ENCODE results near the gene TMEM179.

The TMEM179 gene

DNA sequence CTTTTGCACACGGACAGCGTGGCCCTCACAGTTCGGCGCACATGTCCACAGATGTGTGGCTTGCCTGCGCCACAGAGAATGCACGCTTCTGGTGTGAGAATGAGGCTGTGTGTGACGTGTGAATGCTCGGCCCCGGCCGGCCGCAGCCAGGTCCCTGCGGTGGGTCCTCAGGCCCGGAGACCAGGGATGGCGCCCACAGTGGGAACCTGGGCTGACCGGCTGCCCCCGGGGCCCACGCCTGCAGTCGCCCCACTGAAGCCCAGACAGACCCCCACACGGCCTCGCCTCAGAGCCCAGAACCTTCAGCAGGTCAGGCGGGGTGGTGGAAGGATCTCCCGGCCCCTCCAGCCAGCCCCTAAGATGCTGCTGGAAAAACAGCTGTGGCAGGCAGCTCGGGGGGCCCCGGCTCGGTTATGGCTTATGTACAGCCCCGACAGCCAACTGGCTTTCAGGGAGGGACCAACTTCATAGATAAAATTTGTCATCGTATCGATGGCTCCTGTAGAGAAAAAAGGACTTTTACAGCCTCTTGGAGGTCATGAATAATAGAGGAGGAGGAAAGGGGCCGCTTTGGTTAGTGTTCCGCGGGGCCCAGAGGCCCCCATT is 29.5 kb downstream of the TMEM179 start:
- Histone ChIP-seq H3K4me1 (ENCODE audit: insufficient read depth, low read length) (peaks cover 2% of the 10 kb centered on the region), H3K9me3 (ENCODE audit: low read length) (no peaks in the 10 kb centered on the region), H2AFZ (ENCODE audit: low read depth, low read length) (no peak overlapping the region), H3K27me3 (ENCODE audit: insufficient read depth, low read length) (peaks cover 36% of the 10 kb centered on the region), H3K36me3 (ENCODE audit: insufficient read depth, low read length) (no peaks in the 10 kb centered on the region), H3K4me3 (ENCODE audit: low read length) (no peak overlapping the region)

GRCh38 chr14:104574536-104574935 is 30.0 kb downstream of the TMEM179 start:
- Histone ChIP-seq H3K36me3 (ENCODE audit: insufficient read depth, low read length) (no peaks in the 10 kb centered on the region), H3K4me3 (ENCODE audit: low read length) (no peak overlapping the region), H3K27me3 (ENCODE audit: insufficient read depth, low read length) (peaks cover 35% of the 10 kb centered on the region), H2AFZ (ENCODE audit: low read depth, low read length) (no peak overlapping the region), H3K9me3 (ENCODE audit: low read length) (no peaks in the 10 kb centered on the region), H3K4me1 (ENCODE audit: insufficient read depth, low read length) (peaks cover 2% of the 10 kb centered on the region)

- peaks cover 34% of the 10 kb centered on the region for H3K27me3 ChIP-seq (ENCODE audit: insufficient read depth, low read length)
These were observed 30.6 kb downstream of the TMEM179 start for GRCh38 chr14:104573930-104574329.

DNA sequence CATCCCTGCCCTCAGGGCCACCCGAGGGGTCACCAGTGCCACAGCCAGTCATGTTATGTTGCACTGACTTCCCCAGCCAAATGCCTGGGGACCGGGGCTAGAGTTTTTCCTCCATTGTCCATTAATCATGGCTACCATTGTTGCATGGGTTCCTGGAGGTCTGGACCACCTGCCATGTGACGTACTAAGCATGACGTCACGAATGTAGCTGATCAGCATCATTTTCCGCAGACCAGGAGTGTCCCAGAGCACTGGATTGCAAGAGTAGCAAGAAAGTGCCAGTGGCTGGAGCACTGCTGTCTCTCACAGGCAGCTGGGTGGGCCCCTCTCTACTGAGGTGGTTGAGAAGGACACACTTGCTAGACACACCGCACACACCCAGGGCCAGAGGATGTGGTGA is 31.9 kb downstream of the TMEM179 start:
- Histone ChIP-seq H2AFZ (ENCODE audit: low read depth, low read length) (no peak overlapping the region), H3K4me1 (ENCODE audit: insufficient read depth, low read length) (peaks cover 2% of the 10 kb centered on the region), H3K36me3 (ENCODE audit: insufficient read depth, low read length) (no peaks in the 10 kb centered on the region), H3K9me3 (ENCODE audit: low read length) (no peaks in the 10 kb centered on the region), H3K4me3 (ENCODE audit: low read length) (no peak overlapping the region), H3K27me3 (ENCODE audit: insufficient read depth, low read length) (peaks cover 32% of the 10 kb centered on the region)

More at GRCh38 chr14:104573930-104574329, 30.6 kb downstream of the TMEM179 start:
- no peak overlapping the region for H3K4me3 ChIP-seq (ENCODE audit: low read length)
- H3K4me1 ChIP-seq (ENCODE audit: insufficient read depth, low read length) = peaks cover 2% of the 10 kb centered on the region
- H3K36me3 ChIP-seq (ENCODE audit: insufficient read depth, low read length) = no peaks in the 10 kb centered on the region
- H2AFZ ChIP-seq (ENCODE audit: low read depth, low read length) = no peak overlapping the region
- H3K9me3 ChIP-seq (ENCODE audit: low read length) = no peaks in the 10 kb centered on the region

DNA sequence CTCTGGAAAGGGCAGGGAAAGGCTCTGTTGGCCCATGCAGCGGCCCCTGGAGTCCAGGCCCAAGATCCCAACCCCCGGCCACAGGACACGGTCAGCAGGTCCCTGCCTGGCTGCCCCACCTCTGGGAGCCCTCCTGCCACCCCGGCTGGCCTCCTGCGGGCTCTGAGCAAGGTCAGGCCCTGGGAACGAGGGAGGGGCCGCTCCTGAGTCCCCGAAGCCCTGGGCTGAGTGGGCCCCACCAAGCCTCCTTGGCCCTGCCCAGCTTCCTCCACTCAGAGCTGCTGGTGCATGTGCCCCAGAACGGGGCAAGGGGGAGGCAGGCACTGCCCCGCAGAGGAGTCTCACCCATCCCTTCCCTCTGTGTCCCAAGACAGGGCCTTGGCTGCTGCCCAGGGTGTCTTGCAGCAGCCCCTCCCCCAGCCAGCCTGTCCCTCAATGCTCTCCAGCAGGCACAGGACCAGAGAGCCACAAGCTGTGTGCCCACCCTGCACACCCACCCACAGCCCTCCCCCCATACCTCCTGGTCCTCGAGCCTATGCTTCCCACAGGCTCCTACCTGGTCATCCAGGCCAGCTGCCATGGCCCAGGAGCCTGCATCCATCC is 32.4 kb downstream of the TMEM179 start:
- H3K36me3 ChIP-seq (ENCODE audit: insufficient read depth, low read length) = no peaks in the 10 kb centered on the region
- no peak overlapping the region for H3K4me3 ChIP-seq (ENCODE audit: low read length)
- no peaks in the 10 kb centered on the region for H3K9me3 ChIP-seq (ENCODE audit: low read length)
- H3K27me3 ChIP-seq (ENCODE audit: insufficient read depth, low read length) = peaks cover 35% of the 10 kb centered on the region
- H3K4me1 ChIP-seq (ENCODE audit: insufficient read depth, low read length) = peaks cover 2% of the 10 kb centered on the region
- H2AFZ ChIP-seq (ENCODE audit: low read depth, low read length) = no peak overlapping the region

GRCh38 chr14:104571246-104571645 is 33.3 kb downstream of the TMEM179 start:
- H3K4me3 ChIP-seq (ENCODE audit: low read length) = no peak overlapping the region
- H2AFZ ChIP-seq (ENCODE audit: low read depth, low read length) = no peak overlapping the region
- peaks cover 44% of the 10 kb centered on the region for H3K27me3 ChIP-seq (ENCODE audit: insufficient read depth, low read length)
- no peaks in the 10 kb centered on the region for H3K36me3 ChIP-seq (ENCODE audit: insufficient read depth, low read length)
- H3K4me1 ChIP-seq (ENCODE audit: insufficient read depth, low read length) = peaks cover 2% of the 10 kb centered on the region
- H3K9me3 ChIP-seq (ENCODE audit: low read length) = no peaks in the 10 kb centered on the region

DNA sequence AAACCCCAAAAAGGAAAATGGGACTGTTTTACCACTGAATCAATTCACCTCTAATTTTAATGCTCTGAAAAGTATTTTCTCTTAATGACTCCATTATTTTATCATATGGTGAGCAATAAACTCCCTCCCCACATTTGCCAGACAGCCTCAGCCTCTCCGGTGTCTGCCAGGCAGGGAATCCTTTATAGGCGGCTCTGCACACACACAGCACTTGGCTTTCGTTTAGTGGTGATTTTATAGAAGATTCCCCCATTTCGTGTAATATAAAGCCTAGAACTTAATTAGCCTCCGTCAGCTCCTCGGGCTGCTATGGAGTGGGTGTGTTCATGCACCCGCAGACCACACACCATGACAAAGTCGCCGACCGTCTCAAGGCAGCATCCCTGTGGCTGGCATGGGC is 35.1 kb downstream of the TMEM179 start:
- Histone ChIP-seq H3K27me3 (ENCODE audit: insufficient read depth, low read length) (peaks cover 58% of the 10 kb centered on the region), H3K4me1 (ENCODE audit: insufficient read depth, low read length) (no peaks in the 10 kb centered on the region), H3K9me3 (ENCODE audit: low read length) (no peaks in the 10 kb centered on the region), H3K4me3 (ENCODE audit: low read length) (no peak overlapping the region), H3K36me3 (ENCODE audit: insufficient read depth, low read length) (no peaks in the 10 kb centered on the region), H2AFZ (ENCODE audit: low read depth, low read length) (no peak overlapping the region)

- Histone ChIP-seq H3K4me3 (ENCODE audit: low read length) (no peak overlapping the region), H3K27me3 (ENCODE audit: insufficient read depth, low read length) (peaks cover 54% of the 10 kb centered on the region), H3K36me3 (ENCODE audit: insufficient read depth, low read length) (no peaks in the 10 kb centered on the region), H3K9me3 (ENCODE audit: low read length) (no peaks in the 10 kb centered on the region), H2AFZ (ENCODE audit: low read depth, low read length) (no peak overlapping the region), H3K4me1 (ENCODE audit: insufficient read depth, low read length) (no peaks in the 10 kb centered on the region)
These were observed 36.0 kb downstream of the TMEM179 start for GRCh38 chr14:104568620-104569019.

DNA sequence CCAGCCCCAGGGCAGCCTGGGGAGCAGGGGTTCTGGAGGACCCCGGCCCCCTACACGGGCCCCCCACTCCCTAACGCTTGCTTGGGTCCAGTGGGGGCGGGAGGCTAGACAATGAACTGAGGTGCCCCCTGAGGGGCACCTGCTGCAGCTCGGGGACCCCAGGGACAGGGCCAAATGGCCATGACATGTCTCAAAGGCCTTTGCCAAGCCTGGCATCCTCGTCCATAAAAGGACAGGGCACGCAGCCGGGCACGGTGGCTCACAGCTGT is 36.7 kb downstream of the TMEM179 start:
- Histone ChIP-seq H3K36me3 (ENCODE audit: insufficient read depth, low read length) (no peaks in the 10 kb centered on the region), H3K9me3 (ENCODE audit: low read length) (no peaks in the 10 kb centered on the region), H3K4me3 (ENCODE audit: low read length) (no peak overlapping the region), H2AFZ (ENCODE audit: low read depth, low read length) (no peak overlapping the region), H3K4me1 (ENCODE audit: insufficient read depth, low read length) (no peaks in the 10 kb centered on the region), H3K27me3 (ENCODE audit: insufficient read depth, low read length) (peaks cover 54% of the 10 kb centered on the region)

DNA sequence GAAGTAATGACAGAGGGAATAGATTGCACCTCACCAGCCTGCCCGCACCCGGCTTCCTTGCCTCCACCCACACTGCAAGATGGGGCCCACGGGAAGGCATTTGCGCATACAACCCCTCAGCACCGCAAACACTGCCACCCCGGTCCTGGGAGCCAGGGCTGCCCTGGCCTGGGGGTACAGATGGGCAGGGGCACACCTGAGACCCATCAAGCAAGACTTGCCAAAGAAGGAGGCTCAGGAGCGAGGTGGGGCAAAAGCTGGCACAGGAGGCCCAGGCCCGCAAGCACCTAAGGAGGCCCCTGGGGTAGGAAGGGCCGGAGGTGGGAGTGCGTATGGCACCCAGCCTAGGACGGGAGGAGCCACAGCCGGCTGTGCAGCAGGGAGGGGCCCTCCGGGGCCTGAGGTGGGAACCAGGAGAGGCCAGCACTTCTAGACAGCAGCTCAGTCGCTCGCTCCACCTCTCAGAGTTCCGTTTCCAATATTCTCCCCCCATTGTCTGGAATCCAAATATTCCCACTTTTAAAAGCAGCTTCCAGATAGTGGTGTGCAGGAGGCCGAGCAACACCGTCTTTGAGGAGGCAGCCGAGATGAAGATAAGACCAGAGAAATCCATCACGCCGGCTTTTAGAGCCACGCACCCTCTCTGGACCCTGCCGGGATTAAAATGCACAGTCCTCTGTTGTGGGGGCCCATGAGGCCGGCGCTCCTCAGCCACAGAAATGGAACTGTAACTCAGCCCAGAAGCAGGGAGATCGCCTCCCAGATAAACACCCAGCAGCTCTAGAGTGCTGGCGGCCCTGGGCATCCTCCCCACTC is 37.2 kb downstream of the TMEM179 start:
- H3K9me3 ChIP-seq (ENCODE audit: low read length) = no peaks in the 10 kb centered on the region
- no peak overlapping the region for H3K4me3 ChIP-seq (ENCODE audit: low read length)
- no peaks in the 10 kb centered on the region for H3K36me3 ChIP-seq (ENCODE audit: insufficient read depth, low read length)
- H2AFZ ChIP-seq (ENCODE audit: low read depth, low read length) = no peak overlapping the region
- no peaks in the 10 kb centered on the region for H3K4me1 ChIP-seq (ENCODE audit: insufficient read depth, low read length)
- H3K27me3 ChIP-seq (ENCODE audit: insufficient read depth, low read length) = peaks cover 58% of the 10 kb centered on the region

DNA sequence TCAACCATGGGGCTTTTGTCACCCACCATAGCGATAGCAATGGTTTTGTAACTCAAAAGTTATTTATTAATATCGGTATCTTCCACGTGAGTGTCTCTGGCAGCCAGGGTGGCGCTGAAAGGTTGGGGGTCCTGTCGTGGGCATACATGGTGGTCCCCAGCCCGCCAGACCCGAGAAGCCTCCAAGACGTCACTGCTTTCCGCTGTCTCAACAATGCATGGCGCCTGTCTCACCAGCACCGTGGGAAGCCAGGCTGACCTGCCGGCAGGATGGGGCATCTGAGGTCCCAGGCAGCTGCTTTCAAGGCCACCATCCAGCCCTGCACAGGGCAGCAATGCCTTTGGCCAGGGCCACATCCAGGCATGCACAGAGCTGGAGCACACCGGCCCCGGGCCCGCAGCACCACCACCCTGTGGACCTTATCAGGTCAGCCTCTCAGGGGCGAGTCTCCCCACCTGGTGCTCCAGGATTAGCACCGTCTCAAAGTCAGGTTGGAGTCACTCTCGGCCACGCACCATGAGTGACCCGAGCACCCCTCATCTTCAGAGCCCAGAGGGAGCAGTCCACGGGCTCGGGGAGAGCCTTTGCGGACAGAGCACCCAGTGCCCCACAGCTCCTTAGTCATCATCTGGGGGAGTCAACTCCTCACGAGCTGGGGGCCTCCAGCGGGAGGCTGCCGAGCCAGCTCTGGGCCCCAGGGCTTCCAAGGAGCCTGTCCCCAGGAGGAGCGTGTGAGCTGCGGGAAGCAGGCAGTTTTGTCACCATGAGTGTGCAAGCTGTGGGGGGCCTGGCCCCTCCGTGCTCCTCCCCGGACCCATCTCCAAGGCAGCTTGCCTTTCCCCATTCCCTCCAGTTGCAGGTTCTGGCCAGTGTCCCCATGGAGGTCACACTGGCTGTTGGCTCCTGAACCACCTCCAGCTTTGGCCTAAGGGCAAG is 39.6 kb downstream of the TMEM179 start:
- H3K9me3 ChIP-seq (ENCODE audit: low read length) = no peaks in the 10 kb centered on the region
- no peaks in the 10 kb centered on the region for H3K4me1 ChIP-seq (ENCODE audit: insufficient read depth, low read length)
- no peak overlapping the region for H2AFZ ChIP-seq (ENCODE audit: low read depth, low read length)
- H3K36me3 ChIP-seq (ENCODE audit: insufficient read depth, low read length) = no peaks in the 10 kb centered on the region
- H3K27me3 ChIP-seq (ENCODE audit: insufficient read depth, low read length) = peaks cover 65% of the 10 kb centered on the region
- H3K4me3 ChIP-seq (ENCODE audit: low read length) = no peak overlapping the region

- H3K36me3 ChIP-seq (ENCODE audit: insufficient read depth, low read length) = no peaks in the 10 kb centered on the region
- no peaks in the 10 kb centered on the region for H3K4me1 ChIP-seq (ENCODE audit: insufficient read depth, low read length)
- H3K4me3 ChIP-seq (ENCODE audit: low read length) = no peak overlapping the region
- no peaks in the 10 kb centered on the region for H3K9me3 ChIP-seq (ENCODE audit: low read length)
- H3K27me3 ChIP-seq (ENCODE audit: insufficient read depth, low read length) = peaks cover 63% of the 10 kb centered on the region
- no peak overlapping the region for H2AFZ ChIP-seq (ENCODE audit: low read depth, low read length)
These were observed 40.6 kb downstream of the TMEM179 start for GRCh38 chr14:104563742-104564615.
